ENCODE results near the gene TMIGD2. TPM values are rescaled to one million over a fixed set of nuclear protein-coding genes. Genes with fewer than 3 reads are reported as not detected.

The TMIGD2 gene, protein sequence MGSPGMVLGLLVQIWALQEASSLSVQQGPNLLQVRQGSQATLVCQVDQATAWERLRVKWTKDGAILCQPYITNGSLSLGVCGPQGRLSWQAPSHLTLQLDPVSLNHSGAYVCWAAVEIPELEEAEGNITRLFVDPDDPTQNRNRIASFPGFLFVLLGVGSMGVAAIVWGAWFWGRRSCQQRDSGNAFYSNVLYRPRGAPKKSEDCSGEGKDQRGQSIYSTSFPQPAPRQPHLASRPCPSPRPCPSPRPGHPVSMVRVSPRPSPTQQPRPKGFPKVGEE
- total RNA-seq, result not detected in 2 replicates

DNA sequence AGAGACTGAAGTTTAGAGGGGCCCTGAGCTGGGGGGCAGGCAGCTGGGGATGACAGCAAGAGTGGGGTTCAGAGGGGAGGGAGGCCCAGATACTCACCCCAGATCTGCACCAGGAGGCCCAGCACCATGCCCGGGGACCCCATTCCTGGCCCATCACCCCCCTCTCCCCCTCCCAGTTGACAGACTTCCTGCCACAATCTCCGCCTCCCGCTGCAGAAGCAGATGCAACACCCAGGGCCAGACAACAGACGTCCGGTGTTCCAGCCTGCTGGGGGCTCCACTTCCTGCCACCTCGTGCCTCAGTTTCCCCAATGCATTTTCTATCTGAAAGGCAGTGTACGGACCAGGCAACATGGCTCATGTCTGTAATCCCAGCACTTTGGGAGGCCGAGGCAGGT, at the start of gene TMIGD2:
TSS of gene TMIGD2 (minus strand) at position 147 of the 398 bp plus-strand sequence. CDS start at position 143, 4 bp downstream.

DNA sequence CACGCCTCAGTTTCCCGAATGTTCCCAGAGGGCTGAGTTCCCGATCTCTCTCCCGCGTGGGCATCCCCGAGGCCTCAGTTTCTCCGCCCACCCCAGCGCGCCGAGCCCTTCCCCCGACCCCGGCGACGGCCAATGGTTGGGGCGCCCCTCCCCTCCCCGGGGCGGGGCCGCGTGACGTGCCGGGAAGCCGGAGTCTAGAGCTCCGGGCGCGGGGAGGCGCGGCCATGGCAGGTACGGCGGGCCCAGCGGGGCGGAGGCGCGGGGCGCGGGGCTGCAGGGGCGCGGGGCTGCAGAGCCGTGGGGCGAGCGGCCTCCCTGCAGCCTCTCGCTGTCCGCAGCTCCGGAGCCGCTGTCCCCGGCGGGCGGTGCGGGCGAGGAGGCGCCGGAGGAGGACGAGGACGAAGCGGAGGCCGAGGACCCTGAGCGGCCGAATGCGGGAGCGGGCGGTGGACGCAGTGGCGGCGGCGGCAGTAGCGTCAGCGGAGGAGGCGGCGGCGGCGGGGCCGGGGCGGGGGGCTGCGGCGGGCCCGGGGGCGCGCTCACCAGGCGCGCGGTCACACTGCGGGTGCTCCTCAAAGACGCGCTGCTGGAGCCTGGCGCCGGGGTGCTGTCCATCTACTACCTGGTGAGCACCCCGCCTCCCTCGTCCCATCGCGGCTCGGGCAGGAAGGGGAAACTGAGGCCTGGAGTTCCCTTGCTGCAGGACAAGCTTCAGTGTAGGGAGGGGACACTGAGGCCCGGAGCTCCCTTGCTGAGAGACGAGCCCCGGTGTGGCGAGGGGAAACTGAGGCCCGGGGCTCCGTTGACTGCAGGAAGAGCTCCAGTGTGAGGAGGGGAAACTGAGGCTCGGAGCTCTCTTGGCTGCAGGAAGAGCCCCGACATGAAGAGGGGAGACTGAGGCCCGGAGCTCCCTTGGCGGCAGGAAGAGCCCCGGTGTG, 41.5 kb upstream of the TMIGD2 start, which contains the start of gene MPND:
TSS of gene MPND (plus strand) at position 193 of the 938 bp plus-strand sequence. CDS start at position 225, 32 bp downstream.

DNA sequence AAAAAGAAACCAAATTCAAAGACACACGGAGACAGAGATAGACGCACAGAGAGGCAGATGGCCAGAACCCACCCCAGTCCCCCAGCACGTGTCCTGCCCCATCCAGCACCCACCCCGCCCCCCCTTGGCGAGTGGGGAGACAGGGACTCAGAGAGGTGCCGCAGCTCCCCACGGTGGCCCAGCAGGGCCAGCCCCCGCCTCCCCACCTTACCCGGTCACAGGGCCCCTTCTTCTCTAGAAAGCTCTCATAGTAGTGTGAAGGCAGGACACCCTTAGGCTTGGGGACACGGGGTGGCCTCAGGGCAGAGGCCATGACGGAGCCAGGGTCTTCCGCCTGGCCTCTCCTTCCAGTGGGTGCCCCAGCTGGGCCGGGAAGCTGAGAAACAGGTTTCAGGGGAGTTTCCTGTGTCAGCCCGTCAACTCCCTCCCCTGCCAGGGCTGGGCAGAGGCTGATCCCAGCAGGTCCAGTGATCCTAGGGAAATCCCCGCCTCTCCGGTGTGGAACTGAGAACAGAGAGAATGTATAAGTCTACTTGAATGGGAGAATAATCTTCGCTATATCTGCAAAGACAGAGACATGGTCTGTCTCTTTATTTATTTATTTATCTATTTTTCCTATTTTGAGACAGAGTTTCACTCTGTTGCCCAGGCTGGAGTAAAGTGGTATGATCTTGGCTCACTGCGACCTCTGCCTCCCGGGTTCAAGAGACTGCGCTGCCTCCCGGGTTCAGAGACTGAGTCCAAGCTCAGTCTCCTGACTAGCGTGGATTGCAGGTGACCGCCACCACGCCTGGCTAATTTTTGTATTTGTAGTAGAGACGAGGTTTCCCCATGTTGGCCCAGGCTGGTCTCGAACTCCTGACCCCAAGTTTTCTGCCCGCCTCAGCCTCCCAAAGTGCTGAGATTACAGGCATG, 36.5 kb upstream of the TMIGD2 start, which contains the start of gene STAP2:
TSS of gene STAP2 (minus strand) at position 387 of the 915 bp plus-strand sequence. CDS start at position 313, 74 bp downstream.

DNA sequence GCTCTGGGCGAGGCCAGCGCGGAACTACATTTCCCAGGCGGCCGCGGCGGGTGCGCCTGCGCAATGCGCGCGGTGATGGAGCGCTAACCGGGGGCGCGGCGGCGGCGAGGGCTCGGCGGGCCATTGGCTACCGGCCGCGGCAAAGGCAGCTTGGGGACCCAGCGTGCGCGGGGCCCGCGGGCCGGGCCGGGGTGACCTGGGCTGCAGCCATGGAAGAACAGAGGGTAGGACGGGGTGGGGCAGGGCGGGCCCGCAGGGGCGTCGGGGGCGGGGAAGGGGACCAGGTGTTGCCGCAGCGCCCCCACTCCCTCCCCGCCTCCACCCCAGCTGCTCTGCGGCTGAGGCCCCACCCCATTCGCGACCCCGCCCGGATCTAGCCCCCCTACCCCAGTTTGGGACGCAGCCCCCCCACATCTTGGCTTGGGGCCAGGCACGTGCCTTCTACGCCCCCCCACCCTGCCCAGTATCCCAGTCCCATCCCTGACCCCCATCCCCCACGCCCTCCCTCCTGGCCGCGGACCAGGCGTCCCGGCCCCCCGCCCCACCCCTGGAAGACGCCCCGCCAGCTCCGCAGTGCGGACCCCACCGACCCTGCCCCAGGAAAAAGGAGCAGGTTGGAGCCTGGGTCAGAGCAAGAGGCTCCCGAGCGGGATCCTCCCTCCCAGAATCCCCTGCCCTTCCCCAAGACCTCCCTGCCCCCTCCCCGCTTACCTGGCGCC, 2.5 kb upstream of the TMIGD2 start, which contains the start of gene FSD1:
TSS of gene FSD1 (plus strand) at position 61 of the 719 bp plus-strand sequence. CDS start at position 210, 149 bp downstream.

DNA sequence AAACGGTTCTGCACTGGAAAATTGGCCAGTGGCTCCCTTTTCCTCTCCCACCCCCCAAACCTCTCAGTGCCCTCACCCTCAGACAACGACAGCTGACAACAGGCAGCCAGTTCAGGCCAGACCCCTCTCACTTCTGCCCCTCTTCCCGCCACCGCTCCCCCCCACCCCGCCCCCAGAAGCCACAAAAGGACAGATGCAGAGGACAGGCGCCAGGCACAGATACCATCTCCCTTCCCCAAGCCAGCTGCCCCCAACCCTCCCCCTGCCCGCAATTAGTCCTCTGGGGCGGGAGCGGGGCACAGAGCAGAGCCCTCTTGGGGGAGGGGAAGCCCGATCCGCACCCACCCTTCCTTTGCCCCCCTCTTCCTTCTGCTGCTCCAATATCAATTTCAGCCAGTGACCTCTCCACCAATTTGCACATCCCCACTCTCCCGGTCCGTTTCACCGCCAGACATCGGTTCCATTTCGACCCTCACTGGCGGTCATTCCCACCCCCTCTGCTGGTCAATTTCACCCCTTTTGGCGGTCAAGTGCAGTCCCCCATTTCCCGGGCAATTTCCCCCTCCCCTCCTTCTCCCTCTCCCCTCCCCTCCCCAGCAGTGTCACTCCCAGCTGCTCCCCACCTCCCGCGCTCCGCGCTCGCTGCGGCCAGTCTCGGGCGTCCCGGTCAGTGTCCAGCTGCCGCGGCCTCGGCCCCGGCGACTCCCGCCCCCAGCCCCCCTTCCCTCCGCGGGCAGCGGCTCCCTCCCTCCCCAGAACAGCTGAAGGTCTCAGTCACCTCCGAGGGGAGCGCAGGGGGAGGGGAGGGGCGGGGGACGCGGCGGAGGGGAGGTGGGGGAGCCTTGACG, 23.5 kb downstream of the TMIGD2 start, which contains the start of gene SHD:
TSS of gene SHD (plus strand) at position 848 of the 848 bp plus-strand sequence. CDS start 798 bp downstream, outside the sequence.

DNA sequence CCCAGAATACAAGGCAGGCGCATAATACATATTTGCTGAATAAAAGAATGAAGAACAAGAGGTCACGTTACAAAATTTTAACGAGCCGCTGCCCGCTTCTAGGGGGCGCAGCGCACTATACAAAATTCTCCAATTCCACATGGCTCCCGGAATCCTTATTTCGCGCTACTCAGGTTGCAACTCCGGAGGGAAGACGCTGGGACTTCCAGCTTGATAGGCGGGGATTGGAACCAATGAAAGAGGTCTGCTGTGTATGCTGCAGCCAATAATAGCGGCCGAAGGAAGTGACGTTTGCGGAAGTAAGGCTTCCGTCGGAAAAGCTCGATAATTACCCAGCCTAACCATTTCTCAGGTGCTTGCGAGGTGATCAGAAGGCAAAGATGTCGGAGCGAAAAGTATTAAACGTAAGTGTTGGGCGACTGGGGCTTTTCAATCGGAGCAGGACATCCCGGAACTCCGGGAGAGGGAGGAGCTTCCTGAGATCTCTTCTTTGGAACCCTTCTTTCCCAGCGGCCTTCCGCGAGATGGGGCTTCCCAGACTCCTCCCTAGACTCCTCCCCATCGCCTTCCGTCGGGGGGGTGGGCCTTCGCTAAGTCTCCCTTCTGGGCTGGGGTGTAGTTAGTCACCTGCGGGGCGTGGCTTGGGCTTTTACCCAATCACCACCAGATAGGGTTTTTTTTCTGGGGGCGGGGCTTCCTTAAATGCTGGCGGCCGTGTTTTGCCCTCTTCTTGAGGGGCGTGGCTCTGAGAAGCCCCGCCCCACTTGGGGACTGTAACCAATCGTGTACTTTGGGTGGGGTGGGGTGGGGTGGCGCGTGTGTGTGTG, 55.2 kb downstream of the TMIGD2 start, which contains the start of gene YJU2:
TSS of gene YJU2 (plus strand) at position 314 of the 827 bp plus-strand sequence. CDS start at position 381, 67 bp downstream.

Other genes with a start within 250 kb of the TMIGD2 start
- 32.9 and 49.3 TPM in 2 replicates for gene ZBTB7A, start 235.5 kb downstream of the TMIGD2 start, total RNA-seq
- gene MAP2K2, start 178.3 kb downstream of the TMIGD2 start, total RNA-seq, result 152 and 278 TPM in 2 replicates
- not detected in 2 replicates for gene CREB3L3, start 148.8 kb downstream of the TMIGD2 start, total RNA-seq
- 18.5 and 23.3 TPM in 2 replicates for gene SIRT6, start 119.8 kb downstream of the TMIGD2 start, total RNA-seq
- gene ANKRD24, start 119.7 kb downstream of the TMIGD2 start, total RNA-seq, result 1.0 and 5.0 TPM in 2 replicates
- 0.83 TPM in 1 of 2 replicates, not detected in the other for gene EBI3, start 72.9 kb downstream of the TMIGD2 start, total RNA-seq
- gene YJU2, start 55.3 kb downstream of the TMIGD2 start, total RNA-seq, result 12.1 and 20.2 TPM in 2 replicates
- not detected in 2 replicates for gene SHD, start 23.1 kb downstream of the TMIGD2 start, total RNA-seq
- 12.9 and 19.2 TPM in 2 replicates for gene FSD1, start 2.2 kb upstream of the TMIGD2 start, total RNA-seq
- gene STAP2, start 36.4 kb upstream of the TMIGD2 start, total RNA-seq, result 5.1 and 5.5 TPM in 2 replicates
- gene MPND, start 41.2 kb upstream of the TMIGD2 start, total RNA-seq, result 4.5 and 7.6 TPM in 2 replicates
- 50.9 and 51.3 TPM in 2 replicates for gene SH3GL1, start 98.2 kb upstream of the TMIGD2 start, total RNA-seq
- gene CHAF1A, start 100.3 kb upstream of the TMIGD2 start, total RNA-seq, result 7.9 and 10.9 TPM in 2 replicates
- gene UBXN6, start 155.4 kb upstream of the TMIGD2 start, total RNA-seq, result 91.8 and 131 TPM in 2 replicates
- gene HDGFL2, start 169.9 kb upstream of the TMIGD2 start, total RNA-seq, result 64.4 and 64.8 TPM in 2 replicates
- gene PLIN4, start 216.1 kb upstream of the TMIGD2 start, total RNA-seq, result 0.73 and 8.9 TPM in 2 replicates
- not detected in 2 replicates for gene PLIN5, start 232.8 kb upstream of the TMIGD2 start, total RNA-seq
- not detected in 2 replicates for gene LRG1, start 237.6 kb upstream of the TMIGD2 start, total RNA-seq